ENCODE data around the gene ZNF772. TPM values are rescaled to one million over a fixed set of nuclear protein-coding genes. Genes with fewer than 3 reads are reported as not detected.

ZNF772 gene
- total and polyA plus RNA-seq, 7 experiments from 2014 or later = 1.5 to 20.5 (median 5.2) TPM

DNA sequence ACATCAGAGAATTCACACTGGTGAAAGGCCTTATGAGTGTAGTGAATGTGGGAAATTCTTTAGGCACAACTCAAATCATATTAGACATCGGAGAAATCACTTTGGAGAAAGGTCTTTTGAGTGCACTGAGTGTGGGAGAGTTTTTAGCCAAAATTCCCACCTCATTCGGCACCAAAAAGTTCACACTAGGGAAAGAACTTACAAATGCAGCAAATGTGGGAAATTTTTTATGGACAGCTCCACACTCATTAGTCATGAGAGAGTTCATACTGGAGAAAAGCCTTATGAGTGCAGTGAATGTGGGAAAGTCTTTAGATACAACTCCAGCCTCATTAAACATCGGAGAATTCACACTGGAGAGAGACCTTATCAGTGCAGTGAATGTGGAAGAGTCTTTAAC lies 56.3 kb downstream of the ZNF772 start:
- DNase-seq = no peak
- Mint-ChIP-seq H3K27me3 (no peaks in the 10 kb centered on the region), H3K4me1 (peaks cover 0 to 6% (median under 1%) of the 10 kb centered on the region in 7 donors), H3K9me3 (peaks cover 8 to 93% (median 53%) of the 10 kb centered on the region in 11 donors), H3K36me3 (peaks cover 45 to 68% (median 64%) of the 10 kb centered on the region in 5 donors), H3K27ac (no peak overlapping the region), H3K4me3 (no peak overlapping the region)
- CTCF ChIA-PET = interaction anchor here (0.5 kb wide), 1 partner anchor 1788 kb away, joined by 5 read pairs; no protein-coding TSS in a partner anchor
- intact Hi-C loops (cut with micrococcal nuclease) = no loop called here
- Histone ChIP-seq H3K4me1 (ENCODE audit: control insufficient read depth in 2 of 2, insufficient read depth in 2 of 2, low read length in 2 of 2) (no peaks in the 10 kb centered on the region), H3K36me3 (ENCODE audit: control insufficient read depth in 2 of 3, insufficient read depth in 3 of 3, low read length in 3 of 3) (peaks cover 11 to 56% (median 30%) of the 10 kb centered on the region in 3 experiments), H3K27ac (ENCODE audit: low read depth, low read length) (no peak overlapping the region), H3K27me3 (ENCODE audit: control insufficient read depth in 2 of 2, insufficient read depth in 2 of 2, low read length in 2 of 2) (no peaks in the 10 kb centered on the region), H3K4me3 (ENCODE audit: low read length) (no peak overlapping the region), H3K9me3 (ENCODE audit: control insufficient read depth in 2 of 3, low read length in 3 of 3) (peaks cover 5 to 81% (median 34%) of the 10 kb centered on the region in 3 experiments)
- POLR2A ChIA-PET = no interaction called here
- no peak for ATAC-seq

DNA sequence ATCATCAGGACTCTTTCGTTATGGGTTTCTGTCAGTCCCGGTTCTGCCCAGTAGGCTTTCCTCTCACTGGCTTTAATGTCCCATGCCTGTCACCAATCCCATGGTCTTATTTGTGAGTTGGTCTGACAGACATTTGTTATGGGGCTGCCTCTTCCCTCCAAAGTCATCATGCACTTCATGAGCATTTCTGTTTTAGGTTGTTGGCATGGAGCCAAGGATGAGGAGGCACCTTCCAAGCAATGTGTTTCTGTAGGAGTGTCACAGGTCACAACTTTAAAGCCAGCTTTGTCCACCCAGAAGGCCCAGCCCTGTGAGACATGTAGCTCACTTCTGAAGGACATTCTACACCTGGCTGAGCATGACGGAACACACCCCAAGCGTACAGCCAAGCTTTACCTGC lies 57.9 kb downstream of the ZNF772 start:
- intact Hi-C loops (cut with micrococcal nuclease) = no loop called here
- Mint-ChIP-seq H3K36me3 (peaks cover 57 to 81% (median 74%) of the 10 kb centered on the region in 5 donors), H3K4me1 (peaks cover 3 to 14% (median 9%) of the 10 kb centered on the region in 7 donors), H3K9me3 (peaks cover 16 to 93% (median 63%) of the 10 kb centered on the region in 11 donors), H3K27me3 (no peaks in the 10 kb centered on the region), H3K4me3 (no peak overlapping the region), H3K27ac (no peak overlapping the region)
- no peak overlapping the region for H3K27ac ChIP-seq (ENCODE audit: low read depth, low read length)
- H3K36me3 ChIP-seq (ENCODE audit: control insufficient read depth in 2 of 3, insufficient read depth in 3 of 3, low read length in 3 of 3) = peaks cover 19 to 72% (median 37%) of the 10 kb centered on the region in 3 experiments
- ChIA-PET POLR2A (interaction anchor here (1.4 kb wide), 1 partner anchor 15 kb away, joined by 5 read pairs; the partner anchor contains the start of gene ZNF749), CTCF (no interaction called here)
- no peak for DNase-seq
- H3K4me1 ChIP-seq (ENCODE audit: control insufficient read depth in 2 of 2, insufficient read depth in 2 of 2, low read length in 2 of 2) = no peaks in the 10 kb centered on the region
- peaks cover 5 to 85% (median 34%) of the 10 kb centered on the region in 3 experiments for H3K9me3 ChIP-seq (ENCODE audit: control insufficient read depth in 2 of 3, low read length in 3 of 3)
- no peak for ATAC-seq
- no peaks in the 10 kb centered on the region for H3K27me3 ChIP-seq (ENCODE audit: control insufficient read depth in 2 of 2, insufficient read depth in 2 of 2, low read length in 2 of 2)
- H3K4me3 ChIP-seq (ENCODE audit: low read length) = no peak overlapping the region

Other genes starting within 250 kb of the ZNF772 start
- gene AURKC, start 246.5 kb downstream of the ZNF772 start, total RNA-seq = under 1 TPM in 4 of 5 experiments, not detected in 1; 0.43 to 0.88 (median 0.65) TPM
- gene AURKC, start 246.5 kb downstream of the ZNF772 start, polyA plus RNA-seq = not detected
- gene ZNF805, start 236.9 kb downstream of the ZNF772 start, total RNA-seq = 10 to 100 TPM; 12.0 to 26.2 (median 23.7) TPM
- 1 to 10 TPM; 3.9 to 5.0 TPM for gene ZNF805, start 236.9 kb downstream of the ZNF772 start, polyA plus RNA-seq
- 10 to 100 TPM; 44.8 to 82.6 (median 71.1) TPM for gene ZNF460, start 197.1 kb downstream of the ZNF772 start, total RNA-seq
- gene ZNF460, start 197.1 kb downstream of the ZNF772 start, polyA plus RNA-seq = 10 to 100 TPM in 1 of 2 donors, 1 to 10 TPM in 1; 8.1 to 10.2 TPM
- gene ZNF543, start 157.1 kb downstream of the ZNF772 start, total RNA-seq = 1 to 10 TPM; 3.6 to 9.0 (median 8.0) TPM
- gene ZNF543, start 157.1 kb downstream of the ZNF772 start, polyA plus RNA-seq = 1 to 10 TPM; 2.6 to 7.8 TPM
- 10 to 100 TPM in 2 of 5 experiments, 1 to 10 TPM in 3; 6.0 to 12.5 (median 9.0) TPM for gene ZNF304, start 126.3 kb downstream of the ZNF772 start, total RNA-seq
- gene ZNF304, start 126.3 kb downstream of the ZNF772 start, polyA plus RNA-seq = 1 to 10 TPM; 3.3 to 4.4 TPM
- 10 to 100 TPM in 2 of 5 experiments, 1 to 10 TPM in 3; 7.7 to 11.8 (median 9.0) TPM for gene TRAPPC2B, start 114.0 kb downstream of the ZNF772 start, total RNA-seq
- 10 to 100 TPM; 17.7 to 18.9 TPM for gene TRAPPC2B, start 114.0 kb downstream of the ZNF772 start, polyA plus RNA-seq
- 10 to 100 TPM in 1 of 5 experiments, 1 to 10 TPM in 2, under 1 TPM in 2; 0.40 to 10.1 (median 3.6) TPM for gene ZNF547, start 114.0 kb downstream of the ZNF772 start, total RNA-seq
- 1 to 10 TPM in 1 of 2 donors, under 1 TPM in 1; 0.50 to 1.7 TPM for gene ZNF547, start 114.0 kb downstream of the ZNF772 start, polyA plus RNA-seq
- gene ZNF548, start 87.7 kb downstream of the ZNF772 start, total RNA-seq = 100 to 1,000 TPM in 2 of 5 experiments, 10 to 100 TPM in 3; 26.4 to 115 (median 66.9) TPM
- 10 to 100 TPM; 16.2 to 22.0 TPM for gene ZNF548, start 87.7 kb downstream of the ZNF772 start, polyA plus RNA-seq
- 10 to 100 TPM in 3 of 5 experiments, 1 to 10 TPM in 2; 9.3 to 27.8 (median 17.2) TPM for gene ZNF17, start 66.4 kb downstream of the ZNF772 start, total RNA-seq
- 10 to 100 TPM in 1 of 2 donors, 1 to 10 TPM in 1; 6.9 to 11.1 TPM for gene ZNF17, start 66.4 kb downstream of the ZNF772 start, polyA plus RNA-seq
- 10 to 100 TPM in 4 of 5 experiments, 1 to 10 TPM in 1; 8.9 to 17.9 (median 13.2) TPM for gene ZNF749, start 42.2 kb downstream of the ZNF772 start, total RNA-seq
- 10 to 100 TPM; 11.5 to 14.4 TPM for gene ZNF749, start 42.2 kb downstream of the ZNF772 start, polyA plus RNA-seq
- gene VN1R1, start 20.4 kb downstream of the ZNF772 start, total RNA-seq = under 1 TPM; 0.15 to 0.78 (median 0.37) TPM
- gene VN1R1, start 20.4 kb downstream of the ZNF772 start, polyA plus RNA-seq = under 1 TPM; 0.13 to 0.17 TPM
- gene ZNF419, start 10.2 kb upstream of the ZNF772 start, total RNA-seq = 10 to 100 TPM in 3 of 5 experiments, 1 to 10 TPM in 2; 7.1 to 27.6 (median 12.2) TPM
- 10 to 100 TPM in 1 of 2 donors, 1 to 10 TPM in 1; 7.0 to 11.7 TPM for gene ZNF419, start 10.2 kb upstream of the ZNF772 start, polyA plus RNA-seq
- gene ZNF773, start 22.4 kb upstream of the ZNF772 start, total RNA-seq = 10 to 100 TPM in 3 of 5 experiments, 1 to 10 TPM in 2; 5.8 to 32.7 (median 14.4) TPM
- 10 to 100 TPM in 1 of 2 donors, 1 to 10 TPM in 1; 9.7 to 18.9 TPM for gene ZNF773, start 22.4 kb upstream of the ZNF772 start, polyA plus RNA-seq
- gene ZNF549, start 49.8 kb upstream of the ZNF772 start, total RNA-seq = 10 to 100 TPM in 3 of 5 experiments, 1 to 10 TPM in 2; 6.9 to 24.8 (median 11.3) TPM
- gene ZNF549, start 49.8 kb upstream of the ZNF772 start, polyA plus RNA-seq = 10 to 100 TPM in 1 of 2 donors, 1 to 10 TPM in 1; 6.1 to 11.4 TPM
- gene ZNF550, start 82.3 kb upstream of the ZNF772 start, total RNA-seq = 10 to 100 TPM; 12.9 to 56.2 (median 23.5) TPM
- 10 to 100 TPM in 1 of 2 donors, 1 to 10 TPM in 1; 8.6 to 17.7 TPM for gene ZNF550, start 82.3 kb upstream of the ZNF772 start, polyA plus RNA-seq
- 10 to 100 TPM in 2 of 5 experiments, 1 to 10 TPM in 3; 4.4 to 13.8 (median 5.7) TPM for gene ZNF416, start 101.3 kb upstream of the ZNF772 start, total RNA-seq
- gene ZNF416, start 101.3 kb upstream of the ZNF772 start, polyA plus RNA-seq = 10 to 100 TPM in 1 of 2 donors, 1 to 10 TPM in 1; 4.9 to 10.4 TPM
- 10 to 100 TPM in 2 of 5 experiments, 1 to 10 TPM in 3; 4.8 to 14.1 (median 7.0) TPM for gene ZIK1, start 106.6 kb upstream of the ZNF772 start, total RNA-seq
- gene ZIK1, start 106.6 kb upstream of the ZNF772 start, polyA plus RNA-seq = 10 to 100 TPM in 1 of 2 donors, 1 to 10 TPM in 1; 8.7 to 13.7 TPM
- gene ZNF530, start 122.3 kb upstream of the ZNF772 start, total RNA-seq = 10 to 100 TPM in 1 of 5 experiments, 1 to 10 TPM in 4; 2.0 to 10.9 (median 6.2) TPM
- 1 to 10 TPM; 7.1 to 9.3 TPM for gene ZNF530, start 122.3 kb upstream of the ZNF772 start, polyA plus RNA-seq
- 10 to 100 TPM; 14.6 to 33.9 (median 25.7) TPM for gene ZNF134, start 136.7 kb upstream of the ZNF772 start, total RNA-seq
- gene ZNF134, start 136.7 kb upstream of the ZNF772 start, polyA plus RNA-seq = 10 to 100 TPM in 1 of 2 donors, 1 to 10 TPM in 1; 8.0 to 16.7 TPM
- gene ZNF211, start 155.6 kb upstream of the ZNF772 start, total RNA-seq = 10 to 100 TPM; 18.0 to 56.7 (median 33.7) TPM
- 10 to 100 TPM; 15.1 to 27.9 TPM for gene ZNF211, start 155.6 kb upstream of the ZNF772 start, polyA plus RNA-seq
- not detected for gene ZSCAN4, start 191.4 kb upstream of the ZNF772 start, total RNA-seq
- not detected for gene ZSCAN4, start 191.4 kb upstream of the ZNF772 start, polyA plus RNA-seq
- 10 to 100 TPM in 4 of 5 experiments, 1 to 10 TPM in 1; 9.4 to 22.5 (median 20.5) TPM for gene ZNF551, start 204.4 kb upstream of the ZNF772 start, total RNA-seq
- 10 to 100 TPM; 11.4 to 12.2 TPM for gene ZNF551, start 204.4 kb upstream of the ZNF772 start, polyA plus RNA-seq
- 10 to 100 TPM in 1 of 5 experiments, 1 to 10 TPM in 4; 2.4 to 18.5 (median 6.9) TPM for gene ZNF154, start 231.6 kb upstream of the ZNF772 start, total RNA-seq
- 1 to 10 TPM in 1 of 2 donors, under 1 TPM in 1; 0.78 to 3.4 TPM for gene ZNF154, start 231.6 kb upstream of the ZNF772 start, polyA plus RNA-seq